PC-9 (cell line): ENCODE measurements around the gene TRIM44.

Source experiments
- EZH2 ChIP-seq: fragments of 200-600 bp; sonication (generic); IDR thresholded peaks from 2 replicates; pipeline ENCODE4 v1.8.0; 2017; ENCODE audit warnings: antibody characterized with exemption, low read depth
- TF ChIP-seq, protein P1 (sequence below): fragments of 200-600 bp; sonication (generic); conservative IDR thresholded peaks from 2 replicates; pipeline ENCODE4 v1.6.1; 2017; ENCODE audit warnings: mixed run types, antibody characterized with exemption, mild to moderate bottlenecking, moderate library complexity

DNA sequence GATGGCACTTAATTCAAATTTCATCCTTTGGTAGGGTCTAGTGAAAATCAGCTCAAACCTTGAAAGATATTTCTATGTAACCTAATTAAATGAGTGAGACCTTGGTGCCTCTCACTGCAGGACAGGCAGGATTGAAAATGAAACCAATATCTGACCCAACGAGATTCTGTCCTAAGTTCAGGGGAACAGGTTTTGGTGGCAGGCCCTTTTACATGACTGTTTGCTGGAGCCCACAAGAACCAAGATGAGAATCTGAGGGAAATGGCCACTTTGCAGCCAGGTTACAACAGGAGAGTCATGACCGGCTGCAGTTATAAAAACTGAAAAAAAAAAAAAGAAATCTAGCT is 130.2 kb downstream of the TRIM44 start:
- TF ChIP-seq, protein P1, sequence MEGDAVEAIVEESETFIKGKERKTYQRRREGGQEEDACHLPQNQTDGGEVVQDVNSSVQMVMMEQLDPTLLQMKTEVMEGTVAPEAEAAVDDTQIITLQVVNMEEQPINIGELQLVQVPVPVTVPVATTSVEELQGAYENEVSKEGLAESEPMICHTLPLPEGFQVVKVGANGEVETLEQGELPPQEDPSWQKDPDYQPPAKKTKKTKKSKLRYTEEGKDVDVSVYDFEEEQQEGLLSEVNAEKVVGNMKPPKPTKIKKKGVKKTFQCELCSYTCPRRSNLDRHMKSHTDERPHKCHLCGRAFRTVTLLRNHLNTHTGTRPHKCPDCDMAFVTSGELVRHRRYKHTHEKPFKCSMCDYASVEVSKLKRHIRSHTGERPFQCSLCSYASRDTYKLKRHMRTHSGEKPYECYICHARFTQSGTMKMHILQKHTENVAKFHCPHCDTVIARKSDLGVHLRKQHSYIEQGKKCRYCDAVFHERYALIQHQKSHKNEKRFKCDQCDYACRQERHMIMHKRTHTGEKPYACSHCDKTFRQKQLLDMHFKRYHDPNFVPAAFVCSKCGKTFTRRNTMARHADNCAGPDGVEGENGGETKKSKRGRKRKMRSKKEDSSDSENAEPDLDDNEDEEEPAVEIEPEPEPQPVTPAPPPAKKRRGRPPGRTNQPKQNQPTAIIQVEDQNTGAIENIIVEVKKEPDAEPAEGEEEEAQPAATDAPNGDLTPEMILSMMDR: no peak
- no peak for TF ChIP-seq EZH2
